GM23248 (cell line): ENCODE data around the gene STMN1.

Experiments
- EZH2 ChIP-seq: fragments of 200-600 bp; sonication (generic); IDR thresholded peaks from 2 replicates; pipeline ENCODE4 v1.6.1; 2018; ENCODE audit warnings: antibody characterized with exemption, mild to moderate bottlenecking; ENCODE audit not compliant: insufficient read depth, poor library complexity, severe bottlenecking
- EZH2phosphoT487 ChIP-seq: fragments of 200-600 bp; sonication (generic); IDR thresholded peaks from 2 replicates; pipeline ENCODE4 v1.6.1; 2018; ENCODE audit warnings: antibody characterized with exemption, moderate library complexity, mild to moderate bottlenecking, low read depth; ENCODE audit not compliant: insufficient read depth

DNA sequence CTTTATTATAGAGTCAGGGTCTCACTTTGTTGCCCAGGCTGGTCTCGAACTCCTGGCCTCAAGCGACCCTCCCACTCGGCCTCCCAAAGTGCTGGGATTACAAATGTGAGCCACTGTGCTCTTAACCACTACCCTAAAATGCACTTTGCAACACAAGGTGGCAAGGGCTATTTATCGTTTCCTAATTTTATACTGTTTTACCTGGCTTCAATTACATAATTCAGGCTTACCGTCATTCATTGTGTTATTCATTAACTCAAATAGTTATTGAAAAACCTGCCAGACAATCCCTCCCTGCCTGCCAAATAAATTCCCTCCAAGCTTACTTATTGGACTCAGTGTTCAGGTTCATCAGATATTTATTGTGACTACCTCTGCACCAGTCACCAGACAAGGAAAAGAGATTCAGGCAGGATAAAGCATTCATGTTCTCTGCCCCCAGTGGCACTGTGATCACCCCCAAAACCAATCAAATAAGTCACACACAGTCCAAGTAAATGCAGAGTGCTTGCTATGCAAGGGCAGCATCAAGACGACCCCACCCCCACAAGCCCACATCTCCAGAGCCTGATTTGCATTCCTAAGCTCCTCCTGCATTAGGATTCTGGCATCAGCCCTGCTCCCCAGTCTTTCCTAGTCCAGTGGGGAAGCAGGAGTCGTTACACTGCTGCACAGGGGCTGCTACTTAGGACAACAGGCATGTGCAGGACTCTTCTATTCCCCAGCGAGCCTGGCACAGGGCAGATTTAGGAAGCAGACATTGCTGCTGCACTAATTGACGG is 38.8 kb downstream of the STMN1 start:
- TF ChIP-seq EZH2 = no peak
- no peak for TF ChIP-seq EZH2phosphoT487
